ENCODE results near the gene OR6Y1.

Gene OR6Y1

GRCh38 chr1:158496374-158496773 lies 57.8 kb downstream of the OR6Y1 start:
- no peak for DNase-seq

GRCh38 chr1:158494796-158495195 lies 59.4 kb downstream of the OR6Y1 start:
- DNase-seq = no peak
